A549 (cell line): ENCODE data around the gene ANKHD1. TPM values are rescaled to one million over a fixed set of nuclear protein-coding genes. Genes with fewer than 3 reads are reported as not detected.

Experiments used
- ATAC-seq, 2 experiments: fragments of 200-7000 bp in 1 of 2; fragments of >200 bp in 1 of 2; cut with Nextera tagmentation in 1 of 2; cut with Tn5 transposase in 1 of 2; 3 replicates each; pipeline versions ENCODE4 v1.8.0 to v1.9.1; 2018 to 2020; ENCODE audit warnings: mild to moderate bottlenecking in 1 of 2, moderate library complexity in 1 of 2
- CTCF ChIA-PET: fragments of 300-600 bp; sonication (Branson Sonifier 250); formaldehyde crosslinking; extraction: SDS; loops from one replicate; lab custom pipeline; 2021; ENCODE audit warnings: antibody characterized with exemption, inconsistent platforms; lab: Yijun Ruan, JAX
- POLR2A ChIA-PET: fragments of 350-600 bp; formaldehyde crosslinking; extraction: SDS; loops from one replicate; lab custom pipeline; 2021; ENCODE audit warnings: antibody characterized with exemption, inconsistent platforms; lab: Yijun Ruan, JAX
- DNase-seq, 2 experiments: peaks; one replicate each; pipeline versions ENCODE4 v3.0.0 to v3.0.0-alpha.2; 2011 to 2016; ENCODE audit warnings: low read depth in 1 of 2, low spot score in 1 of 2
- FAIRE-seq: peaks from 2 replicates; lab custom pipeline; 2011; peaks lifted over from hg19 to GRCh38; lab: Jason Lieb, UNC
- H3K27ac ChIP-seq, 2 experiments: fragments of >200 bp; sonication (Bioruptor Twin); formaldehyde crosslinking; 3 replicates each; pipeline ENCODE4 v1.5.1; 2016 to 2017
- H3K4me1 ChIP-seq: fragments of >200 bp; sonication (Bioruptor Twin); formaldehyde crosslinking; 3 replicates; pipeline ENCODE4 v1.6.1; 2016
- H3K4me2 ChIP-seq: fragments of >200 bp; sonication (Bioruptor Twin); formaldehyde crosslinking; 3 replicates; pipeline ENCODE4 v1.6.1; 2016
- H3K4me3 ChIP-seq: fragments of >200 bp; sonication (Bioruptor Twin); formaldehyde crosslinking; 3 replicates; pipeline ENCODE4 v1.5.1; 2016
- H3K9me3 ChIP-seq: fragments of >200 bp; sonication (Bioruptor Twin); formaldehyde crosslinking; 3 replicates; pipeline ENCODE4 v1.6.1; 2016
- ATOH8 ChIP-seq: fragments of 250-450 bp; sonication (Bioruptor Pico); IDR thresholded peaks from 2 replicates; pipeline ENCODE4 v1.5.0; 2020; ENCODE audit warnings: low read depth, mild to moderate bottlenecking, moderate library complexity
- CBX2 ChIP-seq: fragments of 200-600 bp; sonication (generic); IDR thresholded peaks from 2 replicates; pipeline ENCODE4 v1.6.1; 2016; ENCODE audit warnings: low read depth, mild to moderate bottlenecking, borderline replicate concordance
- CEBPB ChIP-seq, 2 experiments: fragments of >200 bp in 1 of 2; sonication (Bioruptor Twin) in 1 of 2; formaldehyde crosslinking in 1 of 2; IDR thresholded peaks; 2 replicates each; pipeline ENCODE4 v1.6.1; 2012 to 2016
- E2F6 ChIP-seq: IDR thresholded peaks from 2 replicates; pipeline ENCODE4 v1.6.1; 2012; ENCODE audit warnings: low read depth, borderline replicate concordance
- HOXA7 ChIP-seq: fragments of 250-450 bp; sonication (Bioruptor Pico); IDR thresholded peaks from 2 replicates; pipeline ENCODE4 v1.5.0; 2020; ENCODE audit warnings: mild to moderate bottlenecking, moderate library complexity
- KDM5A ChIP-seq: fragments of 200-600 bp; sonication (generic); IDR thresholded peaks from 2 replicates; pipeline ENCODE4 v1.6.1; 2016; ENCODE audit warnings: antibody characterized with exemption, mild to moderate bottlenecking
- MYC ChIP-seq: IDR thresholded peaks from 2 replicates; pipeline ENCODE4 v1.6.1; 2012; ENCODE audit warnings: mild to moderate bottlenecking, inconsistent platforms, low read length, improper control_type of control experiment, borderline replicate concordance
- POLR2A ChIP-seq: IDR thresholded peaks from 2 replicates; pipeline ENCODE4 v1.6.1; 2012; ENCODE audit warnings: mild to moderate bottlenecking, low read length
- RFX5 ChIP-seq: fragments of 450-650 bp; IDR thresholded peaks from 2 replicates; pipeline ENCODE4 v1.7.1; 2014; ENCODE audit warnings: antibody characterized with exemption, mild to moderate bottlenecking, moderate library complexity
- SREBF2 ChIP-seq: fragments of 450-650 bp; IDR thresholded peaks from 2 replicates; pipeline ENCODE4 v1.6.1; 2014; ENCODE audit warnings: mild to moderate bottlenecking, moderate library complexity
- ZSCAN20 ChIP-seq: fragments of 250-450 bp; sonication (Bioruptor Pico); IDR thresholded peaks from 2 replicates; pipeline ENCODE4 v1.8.0; 2022; ENCODE audit warnings: mild to moderate bottlenecking, moderate library complexity
- WGBS: methylation state at CpG from one replicate; pipeline ENCODE4 v1.1.6; 2017; ENCODE audit errors: missing lambda C conversion rate; 5-methylcytosine and 5-hydroxymethylcytosine counted together
- polyA plus RNA-seq, 4 experiments: library from polyadenylated mRNA; depleted of rRNA in 3 of 4; stranded (reverse); fragments of >200 nt; fragmentation: RNase III in 1 of 4; extraction: RNeasy Plus Mini Kit Qiagen cat#74134 plus additional on column Dnase treatment in 1 of 4; gene quantifications; 2 replicates in 3 of 4; 3 replicates in 1 of 4; pipeline ENCODE4 v1.2.3, GENCODE V29; 2011 to 2017
- TF ChIP-seq, protein P1 (sequence below): fragments of 250-450 bp; sonication (Bioruptor Pico); IDR thresholded peaks from 2 replicates; pipeline ENCODE4 v1.5.0; 2021; ENCODE audit warnings: mild to moderate bottlenecking, moderate library complexity, borderline replicate concordance
- TF ChIP-seq, protein P2 (sequence below): fragments of 450-650 bp; IDR thresholded peaks from 2 replicates; pipeline ENCODE4 v1.6.1; 2014; ENCODE audit warnings: antibody characterized with exemption
- TF ChIP-seq, protein P3 (sequence below): fragments of 200-600 bp; sonication (generic); IDR thresholded peaks from 2 replicates; pipeline ENCODE4 v1.6.1; 2016; ENCODE audit warnings: antibody characterized with exemption, mild to moderate bottlenecking, moderate library complexity

ANKHD1 gene
- polyA plus RNA-seq, 2 of the 4 experiments (the other 2 are of a cell fraction) = 46.9 to 94.1 TPM

DNA sequence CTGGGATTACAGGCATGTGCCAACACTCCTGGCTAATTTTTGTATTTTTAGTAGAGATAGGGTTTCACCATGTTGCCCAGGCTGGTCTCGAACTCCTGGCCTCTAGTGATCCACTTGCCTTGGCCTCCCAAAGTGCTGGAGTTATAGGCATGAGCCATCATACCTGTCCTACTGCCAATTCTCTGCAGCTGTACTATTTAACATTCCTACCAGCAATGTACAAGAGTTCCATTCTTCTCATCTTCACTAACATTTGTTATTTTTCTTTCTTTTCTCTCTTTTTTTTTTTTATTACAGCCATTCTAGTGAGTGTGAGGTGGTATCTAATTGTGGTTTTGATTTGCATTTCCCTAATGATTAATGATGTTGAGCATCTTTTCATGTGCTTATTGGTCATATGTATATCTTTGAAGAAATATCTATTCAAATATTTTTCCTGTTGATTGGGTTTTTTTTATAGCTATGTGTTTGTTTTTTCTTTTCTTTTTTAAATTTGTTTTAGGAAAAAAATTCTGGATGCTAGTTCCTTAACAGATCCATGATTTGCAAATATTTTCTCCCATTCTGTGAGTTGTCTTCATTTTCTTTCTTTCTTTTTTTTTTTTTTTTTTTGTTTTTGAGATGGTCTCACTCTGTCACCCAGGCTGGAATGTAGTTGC, 17.4 kb downstream of the ANKHD1 start:
- ChIA-PET POLR2A (no interaction called here), CTCF (interaction anchor here (0.6 to 1.5 kb wide), 2 partner anchors 42 to 73 kb away, joined by 3 read pairs; partner anchors contain the start of gene HBEGF)
- Histone ChIP-seq H3K27ac (no peak overlapping the region), H3K4me1 (peaks cover 7% of the 10 kb centered on the region)
- ATAC-seq = no peak
- DNase-seq = no peak
- WGBS = 89% methylated on average over 1 of the region's 1 CpG
- TF ChIP-seq ZSCAN20 (CRISPR knock-in tag) (no peak), HOXA7 (CRISPR knock-in tag) (no peak), SREBF2 (no peak), MYC (no peak), KDM5A (no peak), E2F6 (no peak), POLR2A (no peak), RFX5 (no peak), CBX2 (no peak)
- TF ChIP-seq, protein P1, sequence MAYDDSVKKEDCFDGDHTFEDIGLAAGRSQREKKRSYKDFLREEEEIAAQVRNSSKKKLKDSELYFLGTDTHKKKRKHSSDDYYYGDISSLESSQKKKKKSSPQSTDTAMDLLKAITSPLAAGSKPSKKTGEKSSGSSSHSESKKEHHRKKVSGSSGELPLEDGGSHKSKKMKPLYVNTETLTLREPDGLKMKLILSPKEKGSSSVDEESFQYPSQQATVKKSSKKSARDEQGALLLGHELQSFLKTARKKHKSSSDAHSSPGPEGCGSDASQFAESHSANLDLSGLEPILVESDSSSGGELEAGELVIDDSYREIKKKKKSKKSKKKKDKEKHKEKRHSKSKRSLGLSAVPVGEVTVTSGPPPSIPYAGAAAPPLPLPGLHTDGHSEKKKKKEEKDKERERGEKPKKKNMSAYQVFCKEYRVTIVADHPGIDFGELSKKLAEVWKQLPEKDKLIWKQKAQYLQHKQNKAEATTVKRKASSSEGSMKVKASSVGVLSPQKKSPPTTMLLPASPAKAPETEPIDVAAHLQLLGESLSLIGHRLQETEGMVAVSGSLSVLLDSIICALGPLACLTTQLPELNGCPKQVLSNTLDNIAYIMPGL (CRISPR knock-in tag) = no peak
- TF ChIP-seq, protein P2, sequence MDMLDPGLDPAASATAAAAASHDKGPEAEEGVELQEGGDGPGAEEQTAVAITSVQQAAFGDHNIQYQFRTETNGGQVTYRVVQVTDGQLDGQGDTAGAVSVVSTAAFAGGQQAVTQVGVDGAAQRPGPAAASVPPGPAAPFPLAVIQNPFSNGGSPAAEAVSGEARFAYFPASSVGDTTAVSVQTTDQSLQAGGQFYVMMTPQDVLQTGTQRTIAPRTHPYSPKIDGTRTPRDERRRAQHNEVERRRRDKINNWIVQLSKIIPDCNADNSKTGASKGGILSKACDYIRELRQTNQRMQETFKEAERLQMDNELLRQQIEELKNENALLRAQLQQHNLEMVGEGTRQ = no peak
- TF ChIP-seq, all 56 proteins: peak for 0
- Histone ChIP-seq H3K4me2 (no peak overlapping the region), H3K9me3 (no peaks in the 10 kb centered on the region), H3K4me3 (no peak overlapping the region)
- no peak for FAIRE-seq

DNA sequence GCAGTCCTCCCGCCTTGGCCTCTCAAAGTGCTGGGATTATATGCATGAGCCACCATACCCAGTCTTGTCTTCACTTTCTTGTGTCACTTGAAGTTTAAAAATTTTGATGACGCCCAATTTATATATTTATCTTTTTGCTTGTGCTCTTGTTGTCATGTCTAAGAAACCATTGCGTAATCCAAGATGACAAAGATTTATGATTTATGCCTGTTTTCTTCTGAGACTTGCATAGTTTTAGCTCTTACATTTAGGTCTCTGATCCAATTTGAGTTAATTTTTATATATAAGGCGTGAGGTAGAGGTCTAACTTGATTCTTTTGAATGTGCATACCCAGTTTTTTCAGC, 18.6 kb downstream of the ANKHD1 start:
- Histone ChIP-seq H3K4me3 (no peak overlapping the region), H3K4me2 (peak overlapping the region; percentile 10; the same call in 1 of the 3 replicates), H3K4me1 (peaks cover 7% of the 10 kb centered on the region), H3K27ac (no peak overlapping the region), H3K9me3 (no peaks in the 10 kb centered on the region)
- ATAC-seq (no peak), DNase-seq (no peak), FAIRE-seq (no peak)
- POLR2A ChIA-PET = interaction anchor here (0.6 kb wide), 1 partner anchor 312 kb away, joined by 5 read pairs; no protein-coding TSS in a partner anchor
- CTCF ChIA-PET = interaction anchor here (1.1 kb wide), 1 partner anchor 57 kb away, joined by 3 read pairs; no protein-coding TSS in a partner anchor
- TF ChIP-seq ATOH8 (CRISPR knock-in tag) (no peak), CEBPB (IDR thresholded peaks at IDR 0.05) (peak; percentile 74 to 84; a peak in 3 of 4 replicates)
- TF ChIP-seq, protein P3, sequence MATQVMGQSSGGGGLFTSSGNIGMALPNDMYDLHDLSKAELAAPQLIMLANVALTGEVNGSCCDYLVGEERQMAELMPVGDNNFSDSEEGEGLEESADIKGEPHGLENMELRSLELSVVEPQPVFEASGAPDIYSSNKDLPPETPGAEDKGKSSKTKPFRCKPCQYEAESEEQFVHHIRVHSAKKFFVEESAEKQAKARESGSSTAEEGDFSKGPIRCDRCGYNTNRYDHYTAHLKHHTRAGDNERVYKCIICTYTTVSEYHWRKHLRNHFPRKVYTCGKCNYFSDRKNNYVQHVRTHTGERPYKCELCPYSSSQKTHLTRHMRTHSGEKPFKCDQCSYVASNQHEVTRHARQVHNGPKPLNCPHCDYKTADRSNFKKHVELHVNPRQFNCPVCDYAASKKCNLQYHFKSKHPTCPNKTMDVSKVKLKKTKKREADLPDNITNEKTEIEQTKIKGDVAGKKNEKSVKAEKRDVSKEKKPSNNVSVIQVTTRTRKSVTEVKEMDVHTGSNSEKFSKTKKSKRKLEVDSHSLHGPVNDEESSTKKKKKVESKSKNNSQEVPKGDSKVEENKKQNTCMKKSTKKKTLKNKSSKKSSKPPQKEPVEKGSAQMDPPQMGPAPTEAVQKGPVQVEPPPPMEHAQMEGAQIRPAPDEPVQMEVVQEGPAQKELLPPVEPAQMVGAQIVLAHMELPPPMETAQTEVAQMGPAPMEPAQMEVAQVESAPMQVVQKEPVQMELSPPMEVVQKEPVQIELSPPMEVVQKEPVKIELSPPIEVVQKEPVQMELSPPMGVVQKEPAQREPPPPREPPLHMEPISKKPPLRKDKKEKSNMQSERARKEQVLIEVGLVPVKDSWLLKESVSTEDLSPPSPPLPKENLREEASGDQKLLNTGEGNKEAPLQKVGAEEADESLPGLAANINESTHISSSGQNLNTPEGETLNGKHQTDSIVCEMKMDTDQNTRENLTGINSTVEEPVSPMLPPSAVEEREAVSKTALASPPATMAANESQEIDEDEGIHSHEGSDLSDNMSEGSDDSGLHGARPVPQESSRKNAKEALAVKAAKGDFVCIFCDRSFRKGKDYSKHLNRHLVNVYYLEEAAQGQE = no peak
- WGBS = 90% methylated on average over 4 of the region's 4 CpGs
